OCI-LY1 (cell line): Measurements from ENCODE around the gene CPT2.

Source experiments
- H2AFZ ChIP-seq: fragments of 200-600 bp; sonication (generic), shearing (Covaris generic); 2 replicates; pipeline ENCODE4 v1.6.0; 2014; ENCODE audit warnings: antibody characterized with exemption, mild to moderate bottlenecking, low read length
- H3F3A ChIP-seq: fragments of 200-600 bp; sonication (generic), shearing (Covaris generic); 2 replicates; pipeline ENCODE4 v1.6.0; 2014; ENCODE audit warnings: mild to moderate bottlenecking, antibody characterized with exemption, low read length, moderate library complexity; ENCODE audit not compliant: insufficient read depth
- H3K27ac ChIP-seq: fragments of 200-600 bp; sonication (generic); 2 replicates; pipeline ENCODE4 v1.5.1; 2014; ENCODE audit warnings: low read length, mixed run types, mild to moderate bottlenecking, low read depth; ENCODE audit not compliant: poor library complexity, severe bottlenecking
- H3K27me3 ChIP-seq: fragments of 200-600 bp; sonication (generic); 2 replicates; pipeline ENCODE4 v1.6.0; 2014; ENCODE audit warnings: antibody characterized with exemption, mild to moderate bottlenecking, low read length, moderate library complexity; ENCODE audit not compliant: insufficient read depth
- H3K36me3 ChIP-seq: fragments of 200-600 bp; sonication (generic); 2 replicates; pipeline ENCODE4 v1.6.1; 2014; ENCODE audit warnings: mild to moderate bottlenecking, antibody characterized with exemption, low read length, moderate library complexity, mixed read lengths; ENCODE audit not compliant: insufficient read depth
- H3K4me1 ChIP-seq: fragments of 200-600 bp; sonication (generic); 2 replicates; pipeline ENCODE4 v1.5.1; 2014; ENCODE audit warnings: mild to moderate bottlenecking, low read length, moderate library complexity; ENCODE audit not compliant: insufficient read depth, severe bottlenecking
- H3K4me2 ChIP-seq: fragments of 200-600 bp; sonication (generic), shearing (Covaris generic); 2 replicates; pipeline ENCODE4 v1.6.1; 2014; ENCODE audit warnings: low read length
- H3K4me3 ChIP-seq: fragments of 200-600 bp; sonication (generic); 2 replicates; pipeline ENCODE4 v1.5.1; 2014; ENCODE audit warnings: low read length, low read depth, mild to moderate bottlenecking, mixed read lengths; ENCODE audit not compliant: poor library complexity, severe bottlenecking
- H3K79me2 ChIP-seq: fragments of 200-600 bp; shearing (Covaris generic); 2 replicates; pipeline ENCODE4 v1.6.1; 2016; ENCODE audit warnings: mixed run types, low read length, mixed read lengths; ENCODE audit not compliant: insufficient read depth
- H3K9ac ChIP-seq: fragments of 200-600 bp; sonication (generic), shearing (Covaris generic); 2 replicates; pipeline ENCODE4 v1.6.1; 2014; ENCODE audit warnings: mild to moderate bottlenecking, low read length, mixed read lengths
- H3K9me2 ChIP-seq: fragments of 200-600 bp; sonication (generic), shearing (Covaris generic); 2 replicates; pipeline ENCODE4 v1.6.1; 2014; ENCODE audit warnings: low read depth, mild to moderate bottlenecking, low read length, mixed read lengths
- H3K9me3 ChIP-seq: fragments of 200-600 bp; shearing (Covaris generic); 2 replicates; pipeline ENCODE4 v1.6.1; 2014; ENCODE audit warnings: low read length, mixed read lengths
- H4K20me1 ChIP-seq: fragments of 200-600 bp; sonication (generic), shearing (Covaris generic); 2 replicates; pipeline ENCODE4 v1.6.0; 2016; ENCODE audit warnings: mild to moderate bottlenecking, low read length; ENCODE audit not compliant: insufficient read depth
- CTCF ChIP-seq: fragments of 200-600 bp; sonication (generic), shearing (Covaris generic); IDR thresholded peaks from 2 replicates; pipeline ENCODE4 v1.5.1; 2017; ENCODE audit warnings: mild to moderate bottlenecking, antibody characterized with exemption, low read length, moderate library complexity, mixed read lengths
- EZH2 ChIP-seq: fragments of 200-600 bp; sonication (generic), shearing (Covaris generic); IDR thresholded peaks from 2 replicates; pipeline ENCODE4 v1.8.0; 2017; ENCODE audit warnings: borderline replicate concordance, mixed run types, mild to moderate bottlenecking, antibody characterized with exemption, low read length, moderate library complexity, mixed read lengths

Gene CPT2

GRCh38 chr1:53180226-53180625, 16.4 kb upstream of the CPT2 start:
- Histone ChIP-seq H3K27ac (no peak overlapping the region), H3K4me2 (no peak overlapping the region), H3K9ac (no peak overlapping the region), H3F3A (no peaks in the 10 kb centered on the region), H3K9me2 (no peaks in the 10 kb centered on the region), H2AFZ (no peak overlapping the region), H3K79me2 (no peaks in the 10 kb centered on the region), H3K9me3 (no peaks in the 10 kb centered on the region), H4K20me1 (no peaks in the 10 kb centered on the region), H3K36me3 (no peaks in the 10 kb centered on the region), H3K4me3 (no peak overlapping the region), H3K27me3 (peaks cover 11% of the 10 kb centered on the region; the same call in 1 of the 2 replicates), H3K4me1 (no peaks in the 10 kb centered on the region)
- TF ChIP-seq CTCF (no peak), EZH2 (no peak)

- Histone ChIP-seq H3F3A (no peaks in the 10 kb centered on the region), H3K36me3 (no peaks in the 10 kb centered on the region), H3K27ac (no peak overlapping the region), H3K79me2 (no peaks in the 10 kb centered on the region), H3K9ac (no peak overlapping the region), H3K9me3 (no peaks in the 10 kb centered on the region), H3K9me2 (no peaks in the 10 kb centered on the region), H3K27me3 (peaks cover 11% of the 10 kb centered on the region; the same call in 1 of the 2 replicates), H4K20me1 (no peaks in the 10 kb centered on the region), H3K4me2 (no peak overlapping the region), H3K4me1 (no peaks in the 10 kb centered on the region), H2AFZ (no peak overlapping the region), H3K4me3 (no peak overlapping the region)
- TF ChIP-seq CTCF (no peak), EZH2 (no peak)
Measured at GRCh38 chr1:53180951-53181350, 15.7 kb upstream of the CPT2 start.

GRCh38 chr1:53182111-53182593, 14.5 kb upstream of the CPT2 start:
- Histone ChIP-seq H3K36me3 (no peaks in the 10 kb centered on the region), H3K27me3 (peaks cover 11% of the 10 kb centered on the region; the same call in 1 of the 2 replicates), H3K4me2 (no peak overlapping the region), H3K27ac (no peak overlapping the region), H3K79me2 (no peaks in the 10 kb centered on the region), H3K9me2 (no peaks in the 10 kb centered on the region), H3F3A (no peaks in the 10 kb centered on the region), H3K9me3 (no peaks in the 10 kb centered on the region), H4K20me1 (no peaks in the 10 kb centered on the region), H3K4me3 (no peak overlapping the region), H3K9ac (no peak overlapping the region), H2AFZ (no peak overlapping the region), H3K4me1 (no peaks in the 10 kb centered on the region)
- TF ChIP-seq CTCF (peak; percentile 85), EZH2 (no peak)
